BJ (cell line): Measurements from ENCODE around the gene SNPH. TPM values are rescaled to one million over a fixed set of nuclear protein-coding genes. Genes with fewer than 3 reads are reported as not detected.
"Not testable (repeated sequence)": the region's sequence is repeated elsewhere in the genome, so short reads cannot be mapped to it uniquely, and the experiment has no call there.

Experiments used
- CTCF ChIA-PET: fragments of 350-600 bp; formaldehyde crosslinking; extraction: SDS; loops from one replicate; lab custom pipeline; 2021; ENCODE audit warnings: antibody characterized with exemption, inconsistent platforms; lab: Yijun Ruan, JAX
- POLR2A ChIA-PET: fragments of 300-600 bp; sonication (Branson Sonifier 250); formaldehyde crosslinking; extraction: SDS; loops from one replicate; lab custom pipeline; 2021; ENCODE audit warnings: antibody characterized with exemption; lab: Charles Lee
- DNase-seq: peaks from one replicate; pipeline ENCODE4 v3.0.0-alpha.2; 2011; ENCODE audit warnings: low read depth
- H3K27me3 ChIP-seq: 2 replicates; pipeline ENCODE4 v1.6.0; 2011; ENCODE audit warnings: low read length; ENCODE audit not compliant: control insufficient read depth, insufficient read depth
- H3K36me3 ChIP-seq: 2 replicates; pipeline ENCODE4 v1.5.1; 2011; ENCODE audit warnings: low read length; ENCODE audit not compliant: control insufficient read depth, insufficient read depth
- H3K4me3 ChIP-seq: 2 replicates; pipeline ENCODE4 v1.5.1; 2011; ENCODE audit warnings: low read depth, mild to moderate bottlenecking, control low read depth, low read length
- CTCF ChIP-seq: IDR thresholded peaks from 2 replicates; pipeline ENCODE4 v1.5.1; 2011; ENCODE audit warnings: low read depth, mild to moderate bottlenecking, control low read depth, inconsistent platforms, low read length, moderate library complexity; ENCODE audit not compliant: insufficient read depth
- polyA plus RNA-seq: library from polyadenylated mRNA; depleted of rRNA; stranded (reverse); fragments of >200 nt; gene quantifications from 2 replicates; pipeline ENCODE4 v1.2.3, GENCODE V29; 2011

Gene SNPH
- polyA plus RNA-seq, 1 experiment, result 1.8 TPM

GRCh38 chr20:1242099-1242498 lies 24.0 kb upstream of the SNPH start:
- ChIA-PET POLR2A (interaction anchor here (0.7 kb wide), 1 partner anchor 81 kb away, joined by 3 read pairs; no protein-coding TSS in a partner anchor), CTCF (no interaction called here)
- no peak for DNase-seq
- Histone ChIP-seq H3K36me3 (no peaks in the 10 kb centered on the region), H3K4me3 (no peak overlapping the region), H3K27me3 (0 out of 2 replicates have a peak, but pooled peaks cover under 1% of the 10 kb centered on the region)
- TF ChIP-seq CTCF, result no peak

- CTCF ChIA-PET, result no interaction called here
Measured at GRCh38 chr20:1242530-1242929, 23.6 kb upstream of the SNPH start.

GRCh38 chr20:1245578-1245977 lies 20.5 kb upstream of the SNPH start:
- DNase-seq, result no peak
- no peak for TF ChIP-seq CTCF
- Histone ChIP-seq H3K4me3 (no peak overlapping the region), H3K27me3 (no peaks in the 10 kb centered on the region), H3K36me3 (no peaks in the 10 kb centered on the region)
- CTCF ChIA-PET, result no interaction called here
- POLR2A ChIA-PET, result no interaction called here

More at GRCh38 chr20:1242530-1242929, 23.6 kb upstream of the SNPH start:
- DNase-seq, result peak; percentile 68
- POLR2A ChIA-PET, result interaction anchor here (0.7 kb wide), 1 partner anchor 81 kb away, joined by 3 read pairs; no protein-coding TSS in a partner anchor
- Histone ChIP-seq H3K27me3 (no peaks in the 10 kb centered on the region), H3K36me3 (no peaks in the 10 kb centered on the region), H3K4me3 (no peak overlapping the region)
- TF ChIP-seq CTCF, result no peak

GRCh38 chr20:1247689-1248088 lies 18.4 kb upstream of the SNPH start:
- ChIA-PET CTCF (interaction anchor here (0.9 kb wide), 1 partner anchor 16 kb away, joined by 3 read pairs; no protein-coding TSS in a partner anchor), POLR2A (no interaction called here)
- no peak for DNase-seq
- Histone ChIP-seq H3K4me3 (no peak overlapping the region), H3K27me3 (peaks cover 2% of the 10 kb centered on the region; the same call in 1 of the 2 replicates), H3K36me3 (no peaks in the 10 kb centered on the region)
- TF ChIP-seq CTCF, result no peak

DNA sequence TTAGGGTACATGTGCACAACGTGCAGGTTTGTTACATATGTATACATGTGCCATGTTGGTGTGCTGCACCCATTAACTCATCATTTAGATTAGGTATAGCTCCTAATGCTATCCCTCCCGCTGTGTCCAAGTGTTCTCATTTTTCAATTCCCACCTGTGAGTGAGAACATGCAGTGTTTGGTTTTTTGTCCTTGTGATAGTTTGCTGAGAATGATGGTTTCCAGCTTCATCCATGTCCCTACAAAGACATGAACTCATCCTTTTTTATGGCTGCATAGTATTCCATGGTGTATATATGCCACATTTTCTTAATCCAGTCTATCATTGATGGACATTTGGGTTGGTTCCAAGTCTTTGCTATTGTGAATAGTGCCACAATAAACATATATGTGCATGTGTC lies 15.8 kb upstream of the SNPH start:
- DNase-seq, H3K4me3 ChIP-seq, CTCF ChIA-PET, H3K36me3 ChIP-seq, H3K27me3 ChIP-seq, POLR2A ChIA-PET: not testable (repeated sequence)

- Histone ChIP-seq H3K4me3 (no peak overlapping the region), H3K27me3 (peaks cover 6% of the 10 kb centered on the region), H3K36me3 (no peaks in the 10 kb centered on the region)
- no peak for TF ChIP-seq CTCF
- DNase-seq, result no peak
- ChIA-PET CTCF (no interaction called here), POLR2A (no interaction called here)
Measured at GRCh38 chr20:1252416-1252815, 13.7 kb upstream of the SNPH start.
